NCI-H1436 treated with DMSO at 0.1 percent for 48 hours (cell line): ENCODE measurements around the gene ZDHHC23.

Experiments
- DNase-seq: peaks from one replicate; lab custom pipeline; 2025; lab: John Stamatoyannopoulos, UW

The ZDHHC23 gene

DNA sequence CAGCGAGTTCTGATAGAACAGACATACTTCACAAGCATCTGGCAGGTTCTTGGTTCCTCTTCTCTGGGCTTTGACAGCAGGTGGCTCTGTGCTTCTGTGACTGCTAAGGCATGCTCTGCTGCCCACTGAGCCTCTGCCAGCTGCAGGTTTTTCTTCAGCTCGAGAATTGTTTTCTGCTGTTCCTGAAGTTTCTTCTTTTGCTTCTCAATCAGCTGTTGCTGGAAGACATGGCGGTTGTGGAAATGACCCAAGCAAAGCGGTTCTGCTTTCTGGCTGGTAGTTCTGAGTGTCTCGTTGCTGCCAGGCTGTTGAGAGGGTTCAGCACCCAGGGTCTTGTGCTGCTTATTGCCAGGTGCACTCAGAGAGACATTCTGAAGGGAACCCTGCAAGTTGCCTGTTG lies 57.7 kb downstream of the ZDHHC23 start:
- DNase-seq = no peak

DNA sequence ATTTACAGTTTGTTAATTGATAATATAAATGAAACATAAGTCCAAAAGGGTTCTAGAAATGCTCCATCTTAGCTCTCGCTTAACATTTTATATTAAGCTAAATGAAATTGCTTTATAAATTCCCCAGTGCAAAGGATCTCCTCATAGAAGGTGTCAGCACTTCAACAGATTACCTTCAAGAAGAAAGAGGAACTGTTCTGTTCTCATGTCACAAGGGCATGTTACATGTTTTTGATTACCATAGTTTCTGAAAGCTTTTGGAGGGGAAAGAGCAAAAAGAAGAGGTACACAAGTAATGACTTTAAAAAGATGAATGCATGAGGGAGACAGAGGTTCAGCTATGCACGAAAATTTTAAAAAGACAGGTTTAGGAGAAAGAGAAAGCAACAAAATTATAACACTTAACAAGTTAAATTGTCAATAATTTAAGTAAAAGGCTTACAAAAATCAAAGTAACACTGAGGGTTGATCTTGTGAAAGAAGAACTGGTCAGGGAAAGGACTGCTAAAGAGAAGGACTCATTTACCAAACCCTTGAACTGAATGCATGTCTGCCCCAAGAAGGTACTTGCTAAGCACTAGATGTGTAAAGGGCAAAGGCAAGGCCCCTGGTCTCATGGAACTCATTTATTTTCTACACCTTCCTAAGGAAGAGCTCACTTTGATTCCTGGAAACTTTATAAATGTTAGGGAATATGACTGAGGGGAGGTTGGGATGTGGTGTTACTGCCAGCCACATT lies 63.4 kb downstream of the ZDHHC23 start:
- DNase-seq = no peak
